HG03159 (cell line): ENCODE results near the gene PITPNC1.

Source experiments
- ATAC-seq: cut with Tn5 transposase; IDR thresholded peaks from one replicate; pipeline ENCODE4 v1.9.1; 2021; ENCODE audit warnings: mild to moderate bottlenecking, moderate library complexity; ENCODE audit not compliant: unreplicated experiment

The PITPNC1 gene

DNA sequence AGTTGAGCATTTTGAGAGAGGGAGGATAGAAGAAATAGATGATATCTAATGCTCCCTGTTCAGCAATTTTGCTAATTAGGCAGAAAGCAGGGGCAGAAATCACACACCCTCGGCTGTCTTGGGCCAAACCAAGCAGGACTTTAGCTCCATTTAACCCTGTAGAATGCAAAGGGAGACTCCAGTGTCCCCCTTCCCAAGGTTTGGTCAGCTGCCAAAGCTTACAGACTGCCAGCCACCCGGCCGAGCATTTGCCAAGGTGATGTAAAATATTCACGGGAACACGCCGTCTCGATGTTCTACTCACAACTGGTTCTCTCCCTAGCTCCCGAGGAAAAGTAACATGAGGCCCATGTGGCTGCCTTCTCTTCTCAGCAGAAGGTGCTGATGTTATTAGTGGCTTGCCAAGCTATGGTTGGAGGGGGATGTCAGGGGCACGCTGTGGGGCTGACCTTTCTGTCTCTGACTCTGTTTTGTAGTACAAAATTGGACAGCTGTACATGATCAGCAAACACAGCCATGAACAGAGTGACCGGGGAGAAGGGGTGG is 155.3 kb downstream of the PITPNC1 start:
- no peak for ATAC-seq

DNA sequence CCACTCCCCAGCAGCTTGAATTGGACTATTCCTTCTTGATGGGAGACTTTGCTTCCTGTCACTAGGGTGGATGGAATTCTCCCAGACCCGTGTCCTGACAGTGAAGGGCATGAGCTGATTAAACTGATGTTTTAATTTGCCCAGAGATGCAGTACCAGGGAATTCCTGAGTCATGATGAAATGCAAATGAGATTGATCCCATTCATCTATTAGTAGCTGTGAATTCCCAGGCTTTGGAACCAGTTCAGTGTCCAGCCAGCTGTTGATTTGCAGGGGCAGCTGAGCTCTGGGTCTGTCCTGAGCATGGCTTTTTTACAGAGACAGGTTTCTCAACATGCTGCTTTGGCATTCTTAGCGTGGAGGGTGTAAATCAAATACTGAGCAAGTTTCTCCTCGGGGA is 157.9 kb downstream of the PITPNC1 start:
- no peak for ATAC-seq

DNA sequence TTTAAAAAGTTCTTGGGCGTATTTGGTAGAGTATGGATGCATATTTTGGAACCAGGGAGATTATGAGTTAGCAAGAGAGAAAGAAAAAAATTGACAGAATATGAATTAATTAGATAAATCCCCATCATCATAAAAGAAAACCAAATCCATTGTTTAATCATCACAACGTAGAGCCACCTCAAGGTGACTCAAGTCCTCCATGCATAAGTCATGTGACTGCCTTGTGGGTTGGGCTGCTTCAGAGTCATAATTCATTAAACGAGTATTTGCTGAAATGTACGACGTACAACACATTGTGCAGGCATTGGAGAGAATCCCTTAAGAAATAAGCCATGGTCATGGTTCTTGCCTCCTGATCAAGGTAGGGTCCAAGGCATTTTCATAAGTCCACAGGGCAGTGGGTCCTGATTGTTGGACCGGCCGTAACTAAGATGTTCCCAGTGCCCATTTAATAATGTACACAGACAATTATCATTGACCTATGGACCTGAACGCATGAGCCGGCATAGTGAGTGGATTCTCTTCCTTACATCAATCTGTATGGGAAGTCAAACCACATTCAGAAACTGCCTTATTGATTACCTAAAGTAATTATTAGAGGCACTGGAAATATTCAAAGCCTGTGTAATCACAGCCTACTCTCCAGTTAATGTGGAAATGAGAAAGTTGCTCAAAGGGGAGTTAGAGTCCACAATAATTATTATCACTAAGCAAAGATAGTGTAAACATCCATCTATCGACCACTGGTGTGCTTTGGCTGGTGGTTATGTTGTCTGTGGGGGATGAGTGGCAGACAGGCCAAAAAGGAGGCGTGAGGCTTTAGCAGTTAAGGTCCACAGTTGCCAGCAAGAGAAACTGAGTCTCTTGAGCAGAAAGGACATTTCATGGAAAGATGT is 165.4 kb downstream of the PITPNC1 start:
- no peak for ATAC-seq

- no peak for ATAC-seq
Measured at GRCh38 chr17:67544364-67544955, 167.4 kb downstream of the PITPNC1 start.

DNA sequence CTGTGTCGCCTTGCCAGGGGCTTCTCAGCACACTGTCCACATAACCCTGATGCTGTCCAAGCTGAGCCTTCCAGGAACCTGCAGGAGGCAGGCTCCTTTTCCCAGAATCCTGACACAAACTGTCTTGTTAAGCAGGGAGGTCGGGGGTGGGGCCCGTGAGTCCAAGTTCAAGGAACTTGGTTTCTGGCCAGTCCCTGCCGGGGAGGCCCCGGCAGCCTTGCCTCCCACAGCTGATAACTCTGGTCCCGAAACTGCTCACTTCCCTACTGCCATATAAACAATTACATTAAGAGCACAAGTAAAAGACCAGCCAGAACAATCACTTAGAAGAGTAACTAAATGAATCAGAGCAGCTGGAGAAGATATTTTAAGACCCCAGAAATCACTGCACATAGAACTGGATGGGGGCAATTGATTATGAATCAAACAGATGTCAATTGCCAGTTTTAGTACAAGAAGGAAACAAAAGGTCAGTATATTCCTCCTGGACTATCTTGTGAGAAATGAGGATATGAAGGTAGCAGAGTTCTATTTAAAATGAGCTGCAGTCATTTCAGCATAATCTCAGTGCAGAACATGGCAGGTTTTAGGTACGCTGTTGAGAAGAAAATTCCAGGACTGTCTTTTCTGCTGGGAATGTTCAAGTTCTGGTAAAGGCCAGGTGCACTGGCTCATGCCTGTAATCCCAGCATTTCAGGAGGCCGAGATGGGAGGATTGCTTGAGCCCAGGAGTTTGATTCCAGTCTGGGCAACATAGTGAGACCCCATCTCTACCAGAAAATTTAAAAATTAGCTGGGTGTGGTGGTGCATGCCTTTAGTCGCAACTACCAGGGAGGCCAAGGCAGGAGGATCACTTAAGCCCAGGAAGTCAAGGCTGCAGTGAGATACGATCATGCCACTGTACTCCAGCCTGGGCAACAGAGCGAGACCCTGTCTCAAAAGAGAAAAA is 169.8 kb downstream of the PITPNC1 start:
- ATAC-seq = peak; percentile 95

GRCh38 chr17:67548693-67549092 is 171.6 kb downstream of the PITPNC1 start:
- ATAC-seq = no peak

DNA sequence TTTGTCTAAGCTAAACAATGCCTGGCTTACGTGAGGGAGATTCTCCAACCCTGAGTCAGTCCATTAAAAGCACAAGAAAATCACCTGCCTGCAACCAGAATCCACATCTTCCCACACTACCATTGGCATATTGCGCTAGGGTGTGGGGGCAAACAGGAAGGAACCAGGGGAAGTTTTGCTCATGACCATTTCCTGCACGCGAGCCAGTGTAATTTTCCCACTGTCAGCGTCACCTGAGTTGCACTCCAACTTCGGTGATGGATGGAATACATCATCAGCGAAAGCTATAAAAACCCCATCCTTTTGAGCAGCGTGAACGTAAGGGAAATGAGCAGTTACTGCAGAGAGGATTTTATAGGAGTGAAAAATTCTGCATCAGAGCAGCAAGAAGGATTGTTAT is 172.7 kb downstream of the PITPNC1 start:
- ATAC-seq = no peak

DNA sequence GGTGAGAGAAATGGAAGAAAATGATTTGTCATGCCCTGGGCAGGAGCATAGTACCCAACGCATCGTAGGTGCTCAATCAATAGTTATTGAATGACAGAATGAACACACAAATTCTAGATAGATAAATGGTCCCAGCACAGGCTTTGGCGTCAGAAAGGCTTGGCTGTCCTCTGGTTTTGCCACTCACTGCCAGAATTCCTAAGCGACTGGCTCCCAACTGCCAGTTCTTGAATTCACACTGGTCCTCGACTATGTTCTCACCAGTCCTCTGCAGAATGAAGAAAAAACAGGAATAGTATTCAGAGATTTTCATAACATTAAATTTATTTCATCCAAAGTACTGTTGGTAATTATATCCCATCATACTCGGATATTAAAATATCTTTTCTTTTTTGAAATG is 177.6 kb downstream of the PITPNC1 start:
- ATAC-seq = no peak

DNA sequence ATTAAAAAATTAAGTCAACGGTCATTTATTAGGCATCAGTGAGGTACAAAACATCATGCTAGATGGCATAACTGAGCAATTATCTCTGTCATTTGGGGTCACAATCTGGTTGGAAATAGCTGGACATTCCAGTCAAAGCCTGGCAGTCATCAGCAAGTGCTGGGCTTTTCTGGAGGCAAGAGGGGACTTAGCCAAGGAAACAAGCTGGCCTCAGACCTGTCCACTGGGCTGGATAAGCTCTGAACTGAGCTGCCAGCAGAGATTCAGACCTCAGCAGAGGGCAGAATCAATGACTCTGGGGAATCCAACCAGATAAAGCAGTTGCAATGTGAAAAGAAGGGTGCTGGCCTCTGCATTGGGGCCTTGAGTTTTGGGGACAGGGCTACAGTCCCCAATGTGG is 178.8 kb downstream of the PITPNC1 start:
- no peak for ATAC-seq

- no peak for ATAC-seq
Measured at GRCh38 chr17:67557052-67557845, 180.2 kb downstream of the PITPNC1 start.

- no peak for ATAC-seq
Measured at GRCh38 chr17:67557921-67558320, 180.8 kb downstream of the PITPNC1 start.

DNA sequence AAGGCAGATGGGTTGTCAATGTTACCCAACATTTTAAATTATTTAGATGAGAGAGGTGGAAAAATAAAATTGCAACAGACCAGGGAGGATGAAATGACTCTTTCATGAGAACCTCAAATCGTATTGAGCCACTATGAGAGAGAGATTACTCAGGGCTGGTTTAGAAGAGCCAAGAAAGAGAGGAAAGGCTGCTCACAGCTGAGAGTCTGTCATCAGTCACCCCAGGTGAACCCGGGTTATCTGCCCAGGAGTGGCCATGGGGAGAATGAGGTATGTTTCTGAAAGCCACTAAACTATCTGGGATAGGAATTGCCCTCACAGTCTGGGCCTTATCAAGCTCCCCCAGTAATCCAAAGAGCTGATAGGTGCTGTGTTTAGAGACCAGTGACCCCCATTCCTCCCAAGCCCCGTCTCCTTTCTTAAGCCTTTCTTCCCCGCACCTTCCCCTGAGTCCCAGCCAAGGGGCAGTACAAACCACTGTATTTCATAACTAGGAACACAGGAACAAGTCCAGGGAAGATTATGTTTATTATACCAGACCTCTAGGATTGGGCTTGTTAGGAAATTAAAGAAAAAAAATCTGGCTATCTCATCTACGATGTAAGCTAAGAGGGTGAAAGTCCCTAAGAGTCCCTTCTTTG is 181.8 kb downstream of the PITPNC1 start:
- no peak for ATAC-seq

DNA sequence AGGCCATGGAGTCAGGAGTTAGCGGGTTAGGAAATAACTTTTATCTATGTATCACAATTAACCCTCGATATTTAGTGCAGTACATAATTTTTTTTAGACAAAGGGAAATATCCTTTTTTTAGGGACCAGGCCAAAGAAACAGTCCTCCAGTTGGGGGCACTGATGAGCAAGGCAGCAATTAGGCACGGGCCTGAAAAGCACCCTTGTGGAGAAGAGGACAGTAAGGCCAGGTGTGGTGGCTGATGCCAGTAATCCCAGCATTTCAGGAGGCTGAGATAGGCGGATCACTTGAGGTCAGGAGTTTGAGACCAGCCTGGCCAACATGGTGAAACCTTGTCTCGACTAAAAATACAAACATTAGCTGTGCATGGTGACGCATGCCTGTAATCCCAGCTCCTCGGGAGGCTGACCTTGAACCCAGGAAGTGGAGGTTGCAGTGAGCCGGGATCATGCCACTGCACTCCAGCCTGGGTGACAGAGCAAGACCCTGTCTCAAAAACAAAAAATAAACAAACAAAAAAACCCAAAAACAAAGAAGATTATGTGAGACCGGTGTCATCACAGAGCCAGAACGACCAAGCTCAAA is 182.4 kb downstream of the PITPNC1 start:
- no peak for ATAC-seq

DNA sequence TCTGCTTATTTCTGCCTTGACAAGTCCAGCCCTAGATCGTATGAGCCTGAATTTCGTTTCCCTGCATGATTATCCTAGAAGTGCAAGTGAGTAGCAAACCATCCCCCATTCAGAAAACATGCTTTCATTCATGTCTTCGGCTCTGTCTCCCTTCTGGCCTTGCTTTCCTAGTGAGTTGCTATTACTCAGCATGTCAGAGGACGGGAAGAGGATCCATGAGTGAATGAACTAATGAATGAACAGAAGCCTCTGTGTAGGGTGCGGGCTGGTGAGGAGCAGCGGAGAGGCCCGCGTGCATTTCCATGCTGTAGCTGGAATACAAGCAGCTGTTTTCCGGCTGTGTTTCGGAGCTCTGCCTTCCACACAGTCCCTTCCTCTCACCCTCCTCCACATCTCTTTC is 184.9 kb downstream of the PITPNC1 start:
- no peak for ATAC-seq

GRCh38 chr17:67563692-67564228 is 186.7 kb downstream of the PITPNC1 start:
- no peak for ATAC-seq

DNA sequence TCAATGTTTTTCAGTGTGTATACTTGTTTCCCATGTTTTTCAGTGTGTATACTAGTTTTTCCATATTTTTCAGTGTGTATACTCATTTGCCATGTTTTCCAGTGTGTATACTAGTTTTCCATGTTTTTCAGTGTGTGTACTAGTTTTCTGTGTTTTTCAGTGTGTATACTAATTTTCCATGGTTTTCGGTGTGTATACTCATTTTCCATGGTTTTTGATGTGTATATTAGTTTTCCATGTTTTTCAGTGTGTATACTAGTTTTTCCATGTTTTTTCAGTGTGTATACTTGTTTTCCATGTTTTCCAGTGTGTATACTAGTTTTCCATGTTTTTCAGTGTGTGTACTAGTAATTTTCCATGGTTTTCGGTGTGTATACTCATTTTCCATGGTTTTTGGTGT is 188.0 kb downstream of the PITPNC1 start:
- ATAC-seq = no peak

GRCh38 chr17:67566656-67567055 is 189.6 kb downstream of the PITPNC1 start:
- ATAC-seq = no peak

GRCh38 chr17:67569015-67569451 is 192.0 kb downstream of the PITPNC1 start:
- ATAC-seq = no peak

GRCh38 chr17:67569873-67570272 is 192.8 kb downstream of the PITPNC1 start:
- no peak for ATAC-seq
